C4-2B (cell line): ENCODE data around the gene TMEM175.

ENCODE experiments used
- H3K27ac ChIP-seq: fragments of 450-650 bp; 2 replicates; pipeline ENCODE4 v1.5.1; 2017
- ZFX ChIP-seq: fragments of 450-650 bp; IDR thresholded peaks from 2 replicates; pipeline ENCODE4 v1.6.1; 2017
- TF ChIP-seq, protein P1 (sequence below): fragments of 450-650 bp; conservative IDR thresholded peaks from 2 replicates; pipeline ENCODE4 v1.5.1; 2017; ENCODE audit warnings: mild to moderate bottlenecking

Gene TMEM175

DNA sequence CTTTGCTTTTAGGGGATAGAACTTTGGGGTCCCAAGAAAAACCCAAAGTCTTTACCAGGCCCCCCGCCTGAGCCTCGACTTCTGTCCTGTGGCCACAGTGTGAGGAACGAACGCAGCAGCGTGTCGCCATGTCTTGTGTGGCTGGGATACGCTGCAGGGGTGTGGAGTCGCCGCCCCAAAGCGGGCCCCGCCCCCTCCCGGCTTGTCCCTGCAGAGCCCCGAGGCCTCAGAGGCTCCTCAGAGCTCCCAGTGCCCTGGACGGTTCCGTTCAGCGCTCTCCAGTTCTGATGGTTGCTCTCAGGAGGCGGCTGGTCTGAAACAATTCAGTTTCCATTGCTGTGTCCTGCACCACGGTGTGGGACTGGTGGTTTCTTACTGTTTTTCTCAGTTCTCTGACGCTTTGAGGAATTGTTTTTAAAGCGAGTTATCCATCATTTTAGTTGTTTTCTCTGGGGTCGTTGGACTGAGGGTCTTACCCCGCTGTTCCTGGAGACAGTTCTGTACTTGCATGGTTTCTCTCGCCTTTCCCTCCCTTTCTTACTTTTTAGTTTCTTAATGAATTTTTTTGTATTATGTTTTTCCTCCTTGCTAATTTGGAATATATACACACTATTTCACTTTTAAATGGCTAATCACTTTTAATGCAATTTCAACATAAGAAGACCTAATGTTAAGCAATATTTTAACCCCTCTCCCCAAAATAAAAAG is 53.0 kb downstream of the TMEM175 start:
- no peak overlapping the region for H3K27ac ChIP-seq
- TF ChIP-seq, protein P1, sequence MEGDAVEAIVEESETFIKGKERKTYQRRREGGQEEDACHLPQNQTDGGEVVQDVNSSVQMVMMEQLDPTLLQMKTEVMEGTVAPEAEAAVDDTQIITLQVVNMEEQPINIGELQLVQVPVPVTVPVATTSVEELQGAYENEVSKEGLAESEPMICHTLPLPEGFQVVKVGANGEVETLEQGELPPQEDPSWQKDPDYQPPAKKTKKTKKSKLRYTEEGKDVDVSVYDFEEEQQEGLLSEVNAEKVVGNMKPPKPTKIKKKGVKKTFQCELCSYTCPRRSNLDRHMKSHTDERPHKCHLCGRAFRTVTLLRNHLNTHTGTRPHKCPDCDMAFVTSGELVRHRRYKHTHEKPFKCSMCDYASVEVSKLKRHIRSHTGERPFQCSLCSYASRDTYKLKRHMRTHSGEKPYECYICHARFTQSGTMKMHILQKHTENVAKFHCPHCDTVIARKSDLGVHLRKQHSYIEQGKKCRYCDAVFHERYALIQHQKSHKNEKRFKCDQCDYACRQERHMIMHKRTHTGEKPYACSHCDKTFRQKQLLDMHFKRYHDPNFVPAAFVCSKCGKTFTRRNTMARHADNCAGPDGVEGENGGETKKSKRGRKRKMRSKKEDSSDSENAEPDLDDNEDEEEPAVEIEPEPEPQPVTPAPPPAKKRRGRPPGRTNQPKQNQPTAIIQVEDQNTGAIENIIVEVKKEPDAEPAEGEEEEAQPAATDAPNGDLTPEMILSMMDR = no peak
- TF ChIP-seq ZFX = no peak

DNA sequence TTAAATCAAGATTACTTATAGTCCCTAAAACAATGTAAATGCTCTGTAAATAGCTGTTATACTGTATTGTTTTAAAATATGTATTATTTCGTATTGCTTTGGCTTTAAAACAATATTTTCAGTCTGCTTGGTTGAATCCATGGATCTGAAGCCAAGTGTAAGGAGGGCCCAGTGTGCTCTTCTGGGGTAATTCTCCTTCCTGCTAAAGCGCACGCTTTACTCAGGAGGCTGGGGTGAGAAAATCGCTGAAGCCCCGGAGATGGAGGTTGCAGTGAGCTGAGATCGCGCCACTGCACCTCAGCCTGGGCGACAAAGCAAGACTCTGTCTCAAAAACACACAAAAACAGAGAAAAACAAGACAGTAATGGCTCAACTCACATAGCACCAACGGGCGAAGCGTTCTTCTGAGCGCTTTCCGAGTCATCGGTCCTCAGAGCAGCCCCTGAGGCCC is 54.2 kb downstream of the TMEM175 start:
- peak overlapping the region; percentile 82 for H3K27ac ChIP-seq
- TF ChIP-seq, protein P1 = no peak
- no peak for TF ChIP-seq ZFX

DNA sequence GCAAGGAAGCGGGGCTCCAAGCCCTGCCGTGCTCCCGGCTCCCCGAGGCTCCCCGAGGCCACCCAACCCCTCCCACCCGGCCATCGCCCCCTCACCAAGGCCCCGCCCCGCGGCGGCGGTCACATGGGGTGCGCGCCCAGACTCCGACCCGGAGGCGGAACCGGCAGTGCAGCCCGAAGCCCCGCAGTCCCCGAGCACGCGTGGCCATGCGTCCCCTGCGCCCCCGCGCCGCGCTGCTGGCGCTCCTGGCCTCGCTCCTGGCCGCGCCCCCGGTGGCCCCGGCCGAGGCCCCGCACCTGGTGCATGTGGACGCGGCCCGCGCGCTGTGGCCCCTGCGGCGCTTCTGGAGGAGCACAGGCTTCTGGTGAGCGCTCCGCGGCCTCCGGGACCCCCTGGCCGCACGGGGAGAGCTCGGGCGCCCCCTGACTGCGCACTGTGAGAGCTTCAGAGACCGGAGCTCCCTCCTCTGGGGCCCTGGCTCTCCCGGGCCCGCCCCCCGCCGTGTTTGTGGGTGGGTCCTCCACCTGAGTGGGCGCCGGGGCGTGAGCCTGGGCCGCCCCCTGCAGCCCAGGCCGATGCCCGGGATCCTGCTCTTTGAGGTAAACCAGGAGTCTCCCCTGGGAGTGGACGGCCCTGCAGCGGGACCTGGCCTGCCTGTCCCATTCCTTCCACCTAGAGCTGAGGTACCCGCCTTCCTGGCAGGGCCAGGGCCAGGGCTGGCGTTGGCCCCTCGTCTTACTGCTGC is 54.8 kb downstream of the TMEM175 start, which contains the start of gene IDUA:
Gene IDUA (plus strand): TSS at position 166 of the 745 bp plus-strand sequence. CDS start 41 bp downstream, at position 207.
- 0 out of 2 replicates have a peak, but pooled peaks have one; percentile 25 for TF ChIP-seq ZFX
- TF ChIP-seq, protein P1 = no peak; the same call in 1 of the 2 replicates
- H3K27ac ChIP-seq = peak within 1 kb of the TSS; percentile 82

DNA sequence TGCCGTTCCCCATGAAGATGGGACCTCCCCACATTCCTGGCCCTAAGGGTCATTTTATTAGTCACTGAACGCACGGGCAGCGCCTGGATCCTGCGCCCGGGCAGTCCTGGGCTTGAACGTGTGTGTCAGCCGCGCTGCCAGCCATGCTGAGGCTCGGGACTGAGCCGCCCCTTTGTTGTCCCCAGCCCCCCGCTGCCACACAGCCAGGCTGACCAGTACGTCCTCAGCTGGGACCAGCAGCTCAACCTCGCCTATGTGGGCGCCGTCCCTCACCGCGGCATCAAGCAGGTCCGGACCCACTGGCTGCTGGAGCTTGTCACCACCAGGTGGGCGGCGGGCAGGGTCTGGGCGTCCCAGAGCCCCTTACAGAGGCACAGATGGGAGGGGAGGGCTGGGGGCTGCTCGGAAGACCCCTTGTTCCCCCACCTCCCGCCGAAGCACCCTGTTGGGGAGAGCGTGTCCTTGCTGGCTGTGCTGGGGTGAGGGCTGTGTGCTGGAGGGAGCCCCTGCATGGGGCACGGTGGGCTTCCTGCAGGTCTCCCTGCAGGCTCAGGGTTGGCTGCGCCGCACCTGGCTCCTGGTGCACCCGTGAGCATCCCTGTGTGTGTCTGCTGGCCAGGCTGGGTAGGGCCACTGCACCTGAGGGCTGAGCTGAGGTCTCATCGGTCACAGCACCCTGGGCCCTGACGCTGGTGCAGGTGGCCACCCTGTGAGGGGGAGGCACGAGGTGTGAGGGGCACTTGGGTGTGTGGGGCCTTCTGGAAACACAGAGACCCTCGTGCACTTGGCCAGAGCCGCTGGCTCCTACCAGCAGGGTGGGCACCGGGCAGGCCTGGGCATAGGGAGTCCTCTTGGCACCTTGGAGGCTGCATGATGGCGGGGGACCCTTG is 55.6 kb downstream of the TMEM175 start:
- H3K27ac ChIP-seq = peak overlapping the region; percentile 82
- TF ChIP-seq, protein P1 = no peak
- no peak for TF ChIP-seq ZFX

DNA sequence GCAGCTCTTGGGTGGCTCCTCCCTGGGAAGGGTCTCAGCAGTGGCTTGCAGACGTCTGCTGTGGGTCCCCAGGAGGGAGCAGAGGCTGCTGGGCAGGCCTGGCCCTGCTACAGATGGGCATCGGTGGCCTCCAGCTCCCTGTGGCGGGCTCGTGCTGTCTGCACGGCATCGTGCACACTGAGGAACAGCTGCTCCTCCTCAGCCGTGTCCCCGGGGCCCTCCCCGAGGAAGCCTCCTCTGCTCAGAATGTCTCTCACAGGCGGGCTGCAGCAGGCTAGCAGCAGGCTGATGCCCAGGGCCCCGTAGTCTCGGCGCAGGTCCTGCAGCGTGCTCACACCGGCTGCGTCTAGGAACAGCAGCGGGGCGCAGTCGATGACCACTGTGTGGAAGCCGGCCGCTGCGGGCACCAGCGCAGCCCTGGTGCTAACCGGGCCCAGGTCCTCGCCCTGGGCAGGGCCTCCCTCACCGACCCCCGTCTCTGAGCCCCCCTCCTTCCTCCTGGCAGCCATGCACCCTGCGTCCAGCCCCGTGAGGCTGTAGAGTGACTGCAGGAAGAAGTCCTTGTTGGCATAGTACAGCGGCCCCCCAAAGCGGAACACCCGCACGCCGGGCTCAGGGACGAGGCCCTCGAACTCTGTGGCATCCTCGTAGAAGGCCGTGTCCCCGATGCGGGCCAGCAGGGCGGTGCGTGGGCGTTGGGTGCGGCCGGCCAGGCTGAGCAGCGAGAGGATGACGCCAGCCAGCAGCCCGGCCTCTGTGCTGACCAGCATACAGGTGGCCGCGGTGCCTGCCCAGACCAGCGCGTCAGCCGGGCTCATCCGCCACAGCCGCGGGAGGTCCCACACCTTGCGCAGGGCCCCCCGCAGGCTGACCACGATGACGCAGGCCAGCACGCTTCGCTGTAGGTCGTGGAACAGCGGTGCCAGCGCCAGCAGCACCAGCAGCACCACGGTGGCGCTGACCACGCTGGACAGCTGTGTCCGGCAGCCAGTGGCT is 56.8 kb downstream of the TMEM175 start:
- H3K27ac ChIP-seq = no peak overlapping the region; the same call in 1 of the 2 replicates
- TF ChIP-seq, protein P1 = no peak
- no peak for TF ChIP-seq ZFX

DNA sequence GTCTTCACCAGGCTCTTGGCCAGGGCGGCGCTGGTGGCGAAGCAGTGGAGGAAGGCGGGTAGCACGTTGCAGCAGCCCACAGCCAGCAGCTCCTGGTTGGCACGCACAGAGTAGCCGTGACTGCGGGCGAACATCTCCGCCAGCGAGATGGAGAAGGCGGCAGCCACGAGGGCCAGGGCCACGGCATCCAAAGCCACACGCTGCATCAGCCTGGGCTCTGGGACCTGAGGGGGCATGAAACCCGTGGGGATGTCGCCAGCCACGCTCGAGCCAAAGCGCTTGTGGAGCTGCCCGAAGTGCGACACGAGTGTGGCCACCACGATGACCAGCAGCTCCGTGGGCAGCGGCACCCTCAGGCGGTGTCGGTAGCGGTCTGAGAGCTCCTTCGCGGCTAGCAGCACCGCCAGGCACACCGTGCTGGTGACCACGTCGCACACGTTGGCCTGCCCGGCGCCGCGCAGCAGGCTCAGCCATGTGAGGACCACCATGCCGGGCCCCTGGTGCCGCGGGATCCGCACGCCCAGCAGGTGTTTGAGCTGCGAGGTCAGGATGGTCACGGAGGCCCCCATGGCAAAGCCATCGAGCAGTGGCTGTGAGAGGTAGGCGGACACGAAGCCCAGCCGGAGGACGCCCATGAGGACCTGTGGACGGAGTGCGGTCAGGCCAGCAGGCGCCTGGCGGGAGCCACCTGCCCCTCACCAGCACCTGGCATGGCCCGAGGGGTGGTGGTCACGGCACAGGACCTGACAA is 57.6 kb downstream of the TMEM175 start:
- TF ChIP-seq, protein P1 = no peak
- no peak for TF ChIP-seq ZFX
- H3K27ac ChIP-seq = no peak overlapping the region
